Breast epithelium (tissue), 4 donors: ENCODE data around the gene GPR39. TPM values are rescaled to one million over a fixed set of nuclear protein-coding genes. Genes with fewer than 3 reads are reported as not detected.

Experiments used
- DNase-seq, 2 donors: peaks; one replicate each; pipeline ENCODE4 v3.0.0-alpha.2; 2019; ENCODE audit warnings: low spot score in 2 of 2
- H3K27ac ChIP-seq, 2 donors: fragments of 200-600 bp; sonication (generic) in 1 of 2; one replicate each; pipeline ENCODE4 v1.5.1; 2016 to 2019; ENCODE audit warnings: mild to moderate bottlenecking in 1 of 2
- H3K27me3 ChIP-seq, 2 donors: fragments of 200-600 bp; sonication (generic) in 1 of 2; one replicate each; pipeline versions ENCODE4 v1.5.1 to v1.6.0; 2017 to 2019; ENCODE audit warnings: control low read depth in 1 of 2, mild to moderate bottlenecking in 1 of 2
- H3K36me3 ChIP-seq: fragments of 200-600 bp; one replicate; pipeline ENCODE4 v1.5.1; 2019
- H3K4me1 ChIP-seq, 2 donors: fragments of 200-600 bp; sonication (generic); one replicate each; pipeline ENCODE4 v1.5.1; 2016 to 2019; ENCODE audit warnings: control low read depth in 1 of 2
- H3K4me3 ChIP-seq, 3 donors: fragments of 200-600 bp; sonication (generic); 1 replicate in 2 of 3; 2 replicates in 1 of 3; pipeline ENCODE4 v1.5.1; 2016 to 2019; ENCODE audit warnings: mild to moderate bottlenecking in 3 of 3, moderate library complexity in 2 of 3
- H3K9me3 ChIP-seq, 2 donors: fragments of 200-600 bp; sonication (generic) in 1 of 2; one replicate each; pipeline ENCODE4 v1.5.1; 2016 to 2019; ENCODE audit warnings: control low read depth in 1 of 2
- CTCF ChIP-seq, 3 donors: fragments of 450-650 bp; IDR thresholded peaks; one replicate each; pipeline ENCODE4 v1.5.1; 2016 to 2017; ENCODE audit warnings: antibody characterized with exemption in 3 of 3, mild to moderate bottlenecking in 3 of 3, moderate library complexity in 3 of 3
- POLR2A ChIP-seq: fragments of 450-650 bp; IDR thresholded peaks from one replicate; pipeline ENCODE4 v1.6.1; 2016; ENCODE audit warnings: antibody characterized with exemption, mild to moderate bottlenecking, moderate library complexity
- POLR2AphosphoS5 ChIP-seq, 3 donors: sonication (generic); formaldehyde crosslinking; IDR thresholded peaks; one replicate each; pipeline ENCODE4 v1.6.1; 2017; ENCODE audit warnings: antibody characterized with exemption in 3 of 3
- intact Hi-C: fragments of 100-400 bp; cut with DNase I; formaldehyde crosslinking; loops from one replicate; pipeline ENCODE4 v1.15.1; 2023; ENCODE audit warnings: low total_unique reads
- total RNA-seq, 3 donors: library from RNA; depleted of rRNA; stranded (reverse); fragments of >200 nt; gene quantifications; one replicate each; pipeline ENCODE4 v1.1.0, GENCODE V29; 2016

Gene GPR39
- total RNA-seq, 3 donors from 2014 or later, result 0.16 to 10.4 (median 8.2) TPM

- Histone ChIP-seq H3K4me3 (no peak overlapping the region), H3K27me3 (no peaks in the 10 kb centered on the region), H3K4me1 (no peaks in the 10 kb centered on the region), H3K36me3 (no peaks in the 10 kb centered on the region), H3K9me3 (peaks cover 4 to 7% of the 10 kb centered on the region in 2 donors), H3K27ac (no peak overlapping the region)
- intact Hi-C loops, result no loop called here
- DNase-seq, result no peak
- no peak for TF ChIP-seq POLR2AphosphoS5 (IDR thresholded peaks at IDR 0.05)
- no peak for TF ChIP-seq POLR2A
- TF ChIP-seq CTCF (IDR thresholded peaks at IDR 0.05), result no peak
Measured at GRCh38 chr2:132460781-132461180, 44.2 kb downstream of the GPR39 start.

- intact Hi-C loops, result no loop called here
- no peak overlapping the region for H3K4me3 ChIP-seq
- no peaks in the 10 kb centered on the region for H3K36me3 ChIP-seq
- peaks cover 4 to 17% of the 10 kb centered on the region in 2 donors for H3K9me3 ChIP-seq
- TF ChIP-seq POLR2AphosphoS5 (IDR thresholded peaks at IDR 0.05) (no peak), POLR2A (no peak), CTCF (IDR thresholded peaks at IDR 0.05) (no peak)
- no peak overlapping the region for H3K27ac ChIP-seq
- H3K27me3 ChIP-seq, result no peaks in the 10 kb centered on the region
- no peaks in the 10 kb centered on the region for H3K4me1 ChIP-seq
- no peak for DNase-seq
Measured at GRCh38 chr2:132462236-132462635, 45.6 kb downstream of the GPR39 start.

- Histone ChIP-seq H3K9me3 (peaks cover 4 to 28% of the 10 kb centered on the region in 2 donors), H3K27ac (no peak overlapping the region), H3K4me3 (no peak overlapping the region), H3K27me3 (no peaks in the 10 kb centered on the region), H3K36me3 (no peaks in the 10 kb centered on the region), H3K4me1 (no peaks in the 10 kb centered on the region)
- intact Hi-C loops, result no loop called here
- no peak for DNase-seq
- no peak for TF ChIP-seq POLR2A
- no peak for TF ChIP-seq POLR2AphosphoS5 (IDR thresholded peaks at IDR 0.05)
Measured at GRCh38 chr2:132463719-132464118, 47.1 kb downstream of the GPR39 start.

- Histone ChIP-seq H3K4me3 (no peak overlapping the region), H3K4me1 (no peaks in the 10 kb centered on the region)
- intact Hi-C loops, result no loop called here
Measured at GRCh38 chr2:132465917-132466316, 49.3 kb downstream of the GPR39 start.

GRCh38 chr2:132466428-132467028 lies 49.9 kb downstream of the GPR39 start:
- H3K4me3 ChIP-seq, result no peak overlapping the region
- H3K27me3 ChIP-seq, result no peaks in the 10 kb centered on the region
- intact Hi-C loops, result no loop called here
- H3K9me3 ChIP-seq, result peaks cover 7 to 28% of the 10 kb centered on the region in 2 donors
- no peaks in the 10 kb centered on the region for H3K36me3 ChIP-seq
- H3K27ac ChIP-seq, result no peak overlapping the region
- DNase-seq, result no peak
- TF ChIP-seq CTCF (IDR thresholded peaks at IDR 0.05) (no peak), POLR2AphosphoS5 (IDR thresholded peaks at IDR 0.05) (no peak), POLR2A (no peak)
- H3K4me1 ChIP-seq, result no peaks in the 10 kb centered on the region

More at GRCh38 chr2:132465917-132466316, 49.3 kb downstream of the GPR39 start:
- H3K9me3 ChIP-seq, result peaks cover 5 to 28% of the 10 kb centered on the region in 2 donors
- H3K27ac ChIP-seq, result no peak overlapping the region
- no peaks in the 10 kb centered on the region for H3K27me3 ChIP-seq
- DNase-seq, result no peak
- TF ChIP-seq POLR2A (no peak), CTCF (IDR thresholded peaks at IDR 0.05) (no peak), POLR2AphosphoS5 (IDR thresholded peaks at IDR 0.05) (no peak)
- H3K36me3 ChIP-seq, result no peaks in the 10 kb centered on the region
